GM21786 (cell line): ENCODE data around the gene CBFA2T3.
A peak's percentile ranks its signal among the peaks of the same experiment; 100 is the strongest.
"Not testable (repeated sequence)": the region's sequence is repeated elsewhere in the genome, so short reads cannot be mapped to it uniquely, and the experiment has no call there.

Source experiments
- ATAC-seq: cut with Tn5 transposase; IDR thresholded peaks from one replicate; pipeline ENCODE4 v1.9.1; 2021; ENCODE audit not compliant: unreplicated experiment

CBFA2T3 gene

GRCh38 chr16:88977018-88977811 lies at the start of gene CBFA2T3:
Gene CBFA2T3 (minus strand): TSS chr16:88977207. CDS start chr16:88976807, 400 bp downstream.
- peak; percentile 21 for ATAC-seq

- ATAC-seq = no peak
Observed at GRCh38 chr16:89026121-89026612, 49.2 kb upstream of the CBFA2T3 start.

GRCh38 chr16:89025636-89026035 lies 48.6 kb upstream of the CBFA2T3 start:
- no peak for ATAC-seq

GRCh38 chr16:89024546-89025060 lies 47.6 kb upstream of the CBFA2T3 start:
- no peak for ATAC-seq

- ATAC-seq = no peak
Observed at GRCh38 chr16:89023621-89024511, 46.9 kb upstream of the CBFA2T3 start.

- ATAC-seq = no peak
Observed at GRCh38 chr16:89023151-89023551, 46.1 kb upstream of the CBFA2T3 start.

- no peak for ATAC-seq
Observed at GRCh38 chr16:89022051-89022836, 45.2 kb upstream of the CBFA2T3 start.

- ATAC-seq = no peak
Observed at GRCh38 chr16:89020925-89021595, 44.1 kb upstream of the CBFA2T3 start.

- ATAC-seq = no peak
Observed at GRCh38 chr16:89020068-89020924, 43.3 kb upstream of the CBFA2T3 start.

- ATAC-seq = no peak
Observed at GRCh38 chr16:89019511-89019910, 42.5 kb upstream of the CBFA2T3 start.

- no peak for ATAC-seq
Observed at GRCh38 chr16:89018282-89019158, 41.5 kb upstream of the CBFA2T3 start.

GRCh38 chr16:89017543-89018281 lies 40.7 kb upstream of the CBFA2T3 start:
- ATAC-seq = no peak

GRCh38 chr16:89016561-89016960 lies 39.6 kb upstream of the CBFA2T3 start:
- not testable (repeated sequence) for ATAC-seq

- no peak for ATAC-seq
Observed at GRCh38 chr16:89015271-89015859, 38.4 kb upstream of the CBFA2T3 start.

- no peak for ATAC-seq
Observed at GRCh38 chr16:89014403-89015230, 37.6 kb upstream of the CBFA2T3 start.

- no peak for ATAC-seq
Observed at GRCh38 chr16:89013692-89014402, 36.8 kb upstream of the CBFA2T3 start.
